VCaP (cell line): ENCODE results near the gene NEDD9.
A peak's percentile ranks its signal among the peaks of the same experiment; 100 is the strongest.

Experiments
- H3K27ac ChIP-seq: fragments of 450-650 bp; 2 replicates; pipeline ENCODE4 v1.5.1; 2017
- CTCF ChIP-seq: fragments of 450-650 bp; conservative IDR thresholded peaks from 2 replicates; pipeline ENCODE4 v1.5.1; 2017; ENCODE audit warnings: mild to moderate bottlenecking, moderate library complexity

NEDD9 gene

GRCh38 chr6:11227698-11228097 lies 4.8 kb downstream of the NEDD9 start:
- H3K27ac ChIP-seq, result peak overlapping the region; percentile 98
- TF ChIP-seq CTCF, result no peak

- no peak overlapping the region for H3K27ac ChIP-seq
- no peak for TF ChIP-seq CTCF
These were observed 6.5 kb downstream of the NEDD9 start for GRCh38 chr6:11226005-11226404.

GRCh38 chr6:11224966-11225463 lies 7.5 kb downstream of the NEDD9 start:
- no peak for TF ChIP-seq CTCF
- no peak overlapping the region; the same call in 1 of the 2 replicates for H3K27ac ChIP-seq

GRCh38 chr6:11224252-11224965 lies 8.1 kb downstream of the NEDD9 start:
- peak overlapping the region; percentile 1; the same call in 1 of the 2 replicates for H3K27ac ChIP-seq
- TF ChIP-seq CTCF, result no peak

- TF ChIP-seq CTCF, result no peak
- H3K27ac ChIP-seq, result peak overlapping the region; percentile 1; the same call in 1 of the 2 replicates
These were observed 9.1 kb downstream of the NEDD9 start for GRCh38 chr6:11223286-11223864.

- TF ChIP-seq CTCF, result no peak
- H3K27ac ChIP-seq, result peak overlapping the region; percentile 96
These were observed 9.8 kb downstream of the NEDD9 start for GRCh38 chr6:11222385-11223277.
